ENCODE results near the gene POLR3K.

The POLR3K gene

DNA sequence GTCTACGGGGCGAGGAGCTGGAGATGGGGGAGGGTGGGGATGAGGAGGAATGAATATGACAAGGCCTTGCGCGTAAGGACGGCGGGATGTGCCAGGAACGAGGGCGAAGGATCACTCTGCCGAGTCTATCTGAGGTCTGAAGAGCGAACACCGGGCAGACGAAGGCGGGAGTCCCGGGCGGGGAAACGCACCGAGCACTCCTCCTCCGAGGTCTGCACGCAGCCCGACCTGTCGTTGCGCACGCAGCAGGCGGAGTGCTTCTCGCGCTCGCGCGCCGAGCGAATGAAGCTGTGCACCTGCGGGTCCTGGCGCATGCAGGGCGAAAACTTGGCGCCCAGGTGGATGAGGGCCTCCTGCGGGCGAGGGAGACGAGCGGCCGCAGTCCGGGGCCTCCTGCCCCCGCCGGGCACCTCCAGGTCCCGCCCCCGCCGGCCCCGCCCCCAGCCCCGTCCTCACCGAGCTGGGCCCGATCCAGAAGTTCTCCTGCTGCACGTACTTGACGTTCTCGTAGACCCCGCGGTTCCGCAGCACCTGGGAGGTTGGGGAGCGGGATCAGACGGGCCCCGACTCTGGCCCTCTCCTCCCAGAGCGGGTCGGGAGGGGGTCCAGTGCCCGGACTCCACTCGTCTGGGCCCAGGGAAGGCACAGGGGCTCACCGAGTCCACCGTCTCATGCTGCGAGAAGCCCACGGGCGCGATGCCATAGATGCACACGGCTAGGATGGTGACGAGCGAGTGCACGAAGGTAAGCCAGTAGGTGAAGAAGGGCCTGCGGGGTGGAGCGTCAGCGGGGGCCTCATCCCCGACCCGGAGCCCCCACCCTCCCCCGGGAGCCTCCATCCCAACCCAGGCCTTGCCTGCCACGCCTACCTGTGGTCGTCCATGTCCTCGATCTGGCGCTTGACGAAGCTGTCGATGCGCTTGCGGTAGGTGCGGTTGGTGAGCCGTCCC lies 7.8 kb upstream of the POLR3K start:
- Histone ChIP-seq H3K9ac (ENCODE audit: low read length) (no peak overlapping the region), H3F3A (ENCODE audit: insufficient read depth) (no peaks in the 10 kb centered on the region), H3K9me3 (ENCODE audit: insufficient read depth, low read length) (no peaks in the 10 kb centered on the region), H2AFZ (ENCODE audit: low read depth, low read length, severe bottlenecking) (no peak overlapping the region), H3K36me3 (ENCODE audit: low read length) (no peaks in the 10 kb centered on the region), H3K27me3 (ENCODE audit: low read length) (no peaks in the 10 kb centered on the region), H3K4me3 (ENCODE audit: insufficient read depth, low read length, poor library complexity, severe bottlenecking) (no peak overlapping the region), H4K20me1 (ENCODE audit: low read depth, low read length) (no peaks in the 10 kb centered on the region), H3K4me2 (ENCODE audit: low read depth, low read length, poor library complexity, severe bottlenecking) (no peak overlapping the region), H3K9me2 (replicated peaks; ENCODE audit: insufficient read depth, low read length) (no peaks in the 10 kb centered on the region), H3K79me2 (ENCODE audit: insufficient read depth, low read length) (no peaks in the 10 kb centered on the region), H3K27ac (ENCODE audit: low read depth, low read length) (no peak overlapping the region)
- TF ChIP-seq, protein P1, sequence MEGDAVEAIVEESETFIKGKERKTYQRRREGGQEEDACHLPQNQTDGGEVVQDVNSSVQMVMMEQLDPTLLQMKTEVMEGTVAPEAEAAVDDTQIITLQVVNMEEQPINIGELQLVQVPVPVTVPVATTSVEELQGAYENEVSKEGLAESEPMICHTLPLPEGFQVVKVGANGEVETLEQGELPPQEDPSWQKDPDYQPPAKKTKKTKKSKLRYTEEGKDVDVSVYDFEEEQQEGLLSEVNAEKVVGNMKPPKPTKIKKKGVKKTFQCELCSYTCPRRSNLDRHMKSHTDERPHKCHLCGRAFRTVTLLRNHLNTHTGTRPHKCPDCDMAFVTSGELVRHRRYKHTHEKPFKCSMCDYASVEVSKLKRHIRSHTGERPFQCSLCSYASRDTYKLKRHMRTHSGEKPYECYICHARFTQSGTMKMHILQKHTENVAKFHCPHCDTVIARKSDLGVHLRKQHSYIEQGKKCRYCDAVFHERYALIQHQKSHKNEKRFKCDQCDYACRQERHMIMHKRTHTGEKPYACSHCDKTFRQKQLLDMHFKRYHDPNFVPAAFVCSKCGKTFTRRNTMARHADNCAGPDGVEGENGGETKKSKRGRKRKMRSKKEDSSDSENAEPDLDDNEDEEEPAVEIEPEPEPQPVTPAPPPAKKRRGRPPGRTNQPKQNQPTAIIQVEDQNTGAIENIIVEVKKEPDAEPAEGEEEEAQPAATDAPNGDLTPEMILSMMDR (IDR thresholded peaks at IDR 0.05; ENCODE audit: insufficient read depth, low read length, poor library complexity, severe bottlenecking), result no peak
- no peak for TF ChIP-seq EZH2phosphoT487 (conservative IDR thresholded peaks at IDR 0.05; ENCODE audit: low read length)

DNA sequence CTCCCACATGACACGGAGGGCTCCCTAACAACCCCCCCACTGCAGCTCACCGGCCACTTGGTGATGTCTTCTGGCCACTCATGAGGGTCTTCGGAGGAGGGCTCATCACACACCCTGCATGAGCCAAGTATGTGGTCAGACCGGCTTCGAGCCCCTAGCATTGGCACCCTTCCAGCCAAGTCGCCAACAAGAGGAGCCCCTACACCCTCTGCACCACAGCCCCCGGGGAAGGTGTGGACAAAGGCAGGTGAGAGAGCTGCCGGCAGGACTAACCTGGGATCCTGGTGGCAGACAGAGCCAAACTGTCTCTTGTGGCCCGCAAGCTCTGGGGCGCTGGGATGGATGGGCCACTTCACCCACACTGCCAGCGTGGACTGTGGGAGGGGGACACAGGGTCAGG lies 6.8 kb upstream of the POLR3K start:
- Histone ChIP-seq H3K4me2 (ENCODE audit: low read depth, low read length, poor library complexity, severe bottlenecking) (no peak overlapping the region), H3K36me3 (ENCODE audit: low read length) (no peaks in the 10 kb centered on the region), H3K79me2 (ENCODE audit: insufficient read depth, low read length) (no peaks in the 10 kb centered on the region), H3K9me2 (replicated peaks; ENCODE audit: insufficient read depth, low read length) (no peaks in the 10 kb centered on the region), H3K9me3 (ENCODE audit: insufficient read depth, low read length) (no peaks in the 10 kb centered on the region), H3F3A (ENCODE audit: insufficient read depth) (no peaks in the 10 kb centered on the region), H3K9ac (ENCODE audit: low read length) (no peak overlapping the region), H3K27me3 (ENCODE audit: low read length) (no peaks in the 10 kb centered on the region), H2AFZ (ENCODE audit: low read depth, low read length, severe bottlenecking) (no peak overlapping the region), H4K20me1 (ENCODE audit: low read depth, low read length) (no peaks in the 10 kb centered on the region), H3K27ac (ENCODE audit: low read depth, low read length) (no peak overlapping the region), H3K4me3 (ENCODE audit: insufficient read depth, low read length, poor library complexity, severe bottlenecking) (no peak overlapping the region)
- TF ChIP-seq EZH2phosphoT487 (conservative IDR thresholded peaks at IDR 0.05; ENCODE audit: low read length), result no peak
- TF ChIP-seq, protein P1 (IDR thresholded peaks at IDR 0.05; ENCODE audit: insufficient read depth, low read length, poor library complexity, severe bottlenecking), result no peak

DNA sequence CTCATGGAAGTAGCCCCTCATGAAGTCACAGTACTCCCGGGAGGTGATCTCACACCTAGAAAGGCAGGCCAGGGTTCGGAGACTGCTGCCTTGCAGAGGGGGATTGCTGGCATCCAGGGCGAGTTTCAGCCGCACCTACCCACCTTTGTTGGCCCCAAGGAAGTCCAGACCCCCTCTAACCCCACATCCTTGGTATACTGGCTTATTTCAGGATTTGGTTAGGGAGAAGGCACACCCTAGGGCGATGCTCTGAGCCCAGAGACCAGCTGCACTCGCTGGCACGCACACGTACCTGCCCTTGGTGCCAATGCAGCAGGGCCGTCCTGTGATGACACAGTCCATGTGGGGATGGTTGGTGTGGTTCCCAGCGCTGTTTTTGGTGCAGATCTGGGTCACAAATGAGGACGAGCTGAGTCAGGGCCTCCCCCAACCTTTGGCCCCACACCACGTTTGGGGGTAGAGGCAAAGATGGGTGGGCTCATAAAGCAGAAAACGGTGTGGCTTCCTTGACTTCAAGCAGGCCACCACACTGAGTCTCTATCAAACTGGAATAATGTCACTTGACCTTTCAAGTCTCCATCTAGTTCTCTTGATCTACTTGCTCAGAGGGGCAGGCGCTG lies 6.1 kb upstream of the POLR3K start:
- no peak for TF ChIP-seq EZH2phosphoT487 (conservative IDR thresholded peaks at IDR 0.05; ENCODE audit: low read length)
- no peak overlapping the region for H3K9ac ChIP-seq (ENCODE audit: low read length)
- H3F3A ChIP-seq (ENCODE audit: insufficient read depth), result no peaks in the 10 kb centered on the region

More for the DNA sequence above, 6.1 kb upstream of the POLR3K start:
- H3K36me3 ChIP-seq (ENCODE audit: low read length), result no peaks in the 10 kb centered on the region
- H3K9me3 ChIP-seq (ENCODE audit: insufficient read depth, low read length), result no peaks in the 10 kb centered on the region
- no peak overlapping the region for H3K4me3 ChIP-seq (ENCODE audit: insufficient read depth, low read length, poor library complexity, severe bottlenecking)
- no peak overlapping the region for H3K27ac ChIP-seq (ENCODE audit: low read depth, low read length)
- peaks cover 2% of the 10 kb centered on the region for H3K79me2 ChIP-seq (ENCODE audit: insufficient read depth, low read length)
- no peaks in the 10 kb centered on the region for H4K20me1 ChIP-seq (ENCODE audit: low read depth, low read length)
- no peaks in the 10 kb centered on the region for H3K27me3 ChIP-seq (ENCODE audit: low read length)
- H2AFZ ChIP-seq (ENCODE audit: low read depth, low read length, severe bottlenecking), result no peak overlapping the region
- H3K4me2 ChIP-seq (ENCODE audit: low read depth, low read length, poor library complexity, severe bottlenecking), result no peak overlapping the region
- no peaks in the 10 kb centered on the region for H3K9me2 ChIP-seq (replicated peaks; ENCODE audit: insufficient read depth, low read length)

Data from SU-DHL-6 (cell line).